Ovary (tissue), 9 donors: ENCODE measurements around the gene TUT7. TPM values are rescaled to one million over a fixed set of nuclear protein-coding genes. Genes with fewer than 3 reads are reported as not detected.

Experiments
- DNase-seq, 5 donors: peaks; one replicate each; pipeline ENCODE4 v3.0.0-alpha.2; 2019 to 2020
- H3K27ac ChIP-seq, 2 donors: fragments of 200-600 bp; one replicate each; pipeline versions ENCODE4 v1.5.1 to v1.8.0; 2019 to 2022
- H3K27me3 ChIP-seq: fragments of 200-600 bp; one replicate; pipeline ENCODE4 v1.8.0; 2022
- H3K36me3 ChIP-seq: fragments of 200-600 bp; sonication (generic); one replicate; pipeline ENCODE4 v1.5.1; 2019
- H3K4me1 ChIP-seq: one replicate; pipeline ENCODE4 v1.8.1; 2013; ENCODE audit warnings: mild to moderate bottlenecking, moderate library complexity; ENCODE audit not compliant: insufficient read depth
- H3K4me3 ChIP-seq: fragments of 200-600 bp; sonication (generic); one replicate; pipeline ENCODE4 v1.5.1; 2017
- H3K9me3 ChIP-seq, 2 donors: fragments of 200-600 bp in 1 of 2; sonication (generic) in 1 of 2; one replicate each; pipeline versions ENCODE4 v1.5.1 to v1.8.1; 2013 to 2019; ENCODE audit warnings: mild to moderate bottlenecking in 1 of 2, moderate library complexity in 1 of 2
- EP300 ChIP-seq: sonication (generic); formaldehyde crosslinking; IDR thresholded peaks from one replicate; pipeline ENCODE4 v1.6.1; 2017; ENCODE audit warnings: antibody characterized with exemption
- POLR2A ChIP-seq: fragments of 450-650 bp; IDR thresholded peaks from one replicate; pipeline ENCODE4 v1.6.1; 2017; ENCODE audit warnings: antibody characterized with exemption, mild to moderate bottlenecking, moderate library complexity
- WGBS, 3 donors: extraction: QIAGEN DNeasy Blood & Tissue Kit in 1 of 3; methylation state at CpG; one replicate each; pipeline versions ENCODE4 v1.1.5 to v1.1.7; 2013 to 2017; 5-methylcytosine and 5-hydroxymethylcytosine counted together
- intact Hi-C, 4 donors: fragments of 100-400 bp; cut with DNase I; formaldehyde crosslinking; loops; one replicate each; pipeline versions ENCODE4 v1.11.0 to v1.15.1; 2022 to 2023
- polyA plus RNA-seq, 2 donors: library from polyadenylated mRNA; stranded (reverse); fragments of 200-250 nt in 1 of 2; fragments of 350-450 nt in 1 of 2; fragmentation: Illumina TruSeq in 1 of 2; extraction: RNeasy Lipid Tissue Mini Kit (QIAGEN cat#74804) in 1 of 2; gene quantifications; one replicate each; pipeline ENCODE4 v1.2.3, GENCODE V29; 2013 to 2014
- total RNA-seq, 7 donors: library from RNA; depleted of rRNA in 2 of 7; stranded (reverse); fragments of >200 nt in 2 of 7; fragmentation: NEBNext Ultra II Directional in 3 of 7; extraction: Animal tissue kit (Norgen Biotek cat#: 25700) in 3 of 7; gene quantifications; one replicate each; pipeline versions ENCODE4 v1.1.0 to v1.2.4, GENCODE V29; 2016 to 2023
- TF ChIP-seq, protein P1 (sequence below), 3 donors: fragments of 450-650 bp in 2 of 3; fragments of 200-600 bp in 1 of 3; IDR thresholded peaks; one replicate each; pipeline versions ENCODE4 v1.5.1 to v1.8.0; 2016 to 2022; ENCODE audit warnings: antibody characterized with exemption in 3 of 3, mild to moderate bottlenecking in 1 of 3
- donor health status: DM: no; HTN: no; CAD: no; lungs with moderate emphysema.
- donor health status: DM: no; HTN: no; CAD: no.
- donor health status: Bipolar disorder and iron deficiency.
- donor health status: DM: yes; HTN: yes; CAD: no.
- donor health status: DM: no; HTN: no; CAD: no.
- donor health status: DM: yes; HTN: yes; CAD: no.

Gene TUT7
- total and polyA plus RNA-seq, 9 donors, result 10.5 to 30.0 (median 18.1) TPM

DNA sequence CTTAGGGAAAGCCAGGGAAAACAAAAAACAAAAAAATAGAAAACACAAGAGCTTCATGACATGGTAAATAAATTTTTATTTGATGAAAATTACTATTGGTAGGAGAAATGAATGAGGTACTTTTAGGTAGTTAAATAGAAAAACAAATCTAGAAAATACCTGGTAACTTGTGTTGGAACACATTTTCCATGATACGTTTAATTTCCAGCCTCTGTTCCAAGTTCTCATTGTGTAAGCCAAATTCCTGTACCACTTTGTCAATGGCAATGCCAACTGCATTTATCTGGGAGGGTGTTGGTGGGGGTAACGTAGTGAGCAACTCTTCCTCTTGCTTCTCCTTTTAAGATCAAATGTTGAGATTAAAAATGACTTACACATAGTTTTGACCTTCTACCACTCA is 9.4 kb downstream of the TUT7 start:
- Histone ChIP-seq H3K4me3 (no peak overlapping the region), H3K9me3 (no peaks in the 10 kb centered on the region), H3K27me3 (no peaks in the 10 kb centered on the region), H3K36me3 (no peaks in the 10 kb centered on the region), H3K4me1 (peaks cover 1% of the 10 kb centered on the region), H3K27ac (no peak overlapping the region)
- TF ChIP-seq POLR2A, result no peak
- no peak for TF ChIP-seq EP300
- TF ChIP-seq, protein P1, sequence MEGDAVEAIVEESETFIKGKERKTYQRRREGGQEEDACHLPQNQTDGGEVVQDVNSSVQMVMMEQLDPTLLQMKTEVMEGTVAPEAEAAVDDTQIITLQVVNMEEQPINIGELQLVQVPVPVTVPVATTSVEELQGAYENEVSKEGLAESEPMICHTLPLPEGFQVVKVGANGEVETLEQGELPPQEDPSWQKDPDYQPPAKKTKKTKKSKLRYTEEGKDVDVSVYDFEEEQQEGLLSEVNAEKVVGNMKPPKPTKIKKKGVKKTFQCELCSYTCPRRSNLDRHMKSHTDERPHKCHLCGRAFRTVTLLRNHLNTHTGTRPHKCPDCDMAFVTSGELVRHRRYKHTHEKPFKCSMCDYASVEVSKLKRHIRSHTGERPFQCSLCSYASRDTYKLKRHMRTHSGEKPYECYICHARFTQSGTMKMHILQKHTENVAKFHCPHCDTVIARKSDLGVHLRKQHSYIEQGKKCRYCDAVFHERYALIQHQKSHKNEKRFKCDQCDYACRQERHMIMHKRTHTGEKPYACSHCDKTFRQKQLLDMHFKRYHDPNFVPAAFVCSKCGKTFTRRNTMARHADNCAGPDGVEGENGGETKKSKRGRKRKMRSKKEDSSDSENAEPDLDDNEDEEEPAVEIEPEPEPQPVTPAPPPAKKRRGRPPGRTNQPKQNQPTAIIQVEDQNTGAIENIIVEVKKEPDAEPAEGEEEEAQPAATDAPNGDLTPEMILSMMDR (IDR thresholded peaks at IDR 0.05), result no peak
- DNase-seq, result no peak
- intact Hi-C loops, result no loop called here
- WGBS, 3 donors, result 92 to 96% (median 94%) methylated on average over 2 of the region's 2 CpGs

DNA sequence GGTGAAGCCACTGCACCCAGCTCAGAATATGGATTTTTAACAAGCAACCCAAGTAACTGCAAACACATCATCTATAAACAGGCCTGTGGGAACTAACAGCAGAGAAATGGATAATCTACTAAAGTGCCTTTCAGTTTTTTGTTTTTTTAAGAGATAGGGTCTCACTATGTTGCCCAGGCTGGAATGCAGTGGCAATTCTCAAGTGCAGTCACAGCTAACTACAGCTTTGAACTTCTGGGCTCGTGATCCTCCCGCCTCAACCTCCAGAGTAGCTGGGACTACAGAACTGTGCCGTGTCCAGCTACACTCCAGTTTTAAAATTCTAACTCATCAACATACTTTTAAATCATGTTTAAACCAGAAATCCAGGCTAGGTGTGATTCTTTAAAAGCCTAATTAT is 11.9 kb downstream of the TUT7 start:
- H3K27ac ChIP-seq, result no peak overlapping the region
- no peak for DNase-seq
- 96 to 97% (median 97%) methylated on average over 3 of the region's 3 CpGs for WGBS, 3 donors

GRCh38 chr9:86341007-86341491 is 13.2 kb downstream of the TUT7 start:
- H3K9me3 ChIP-seq, result no peaks in the 10 kb centered on the region
- TF ChIP-seq, protein P1 (IDR thresholded peaks at IDR 0.05), result no peak
- TF ChIP-seq EP300 (no peak), POLR2A (no peak)
- no peak overlapping the region for H3K27ac ChIP-seq
- intact Hi-C loops, result no loop called here
- H3K4me1 ChIP-seq, result no peaks in the 10 kb centered on the region
- no peaks in the 10 kb centered on the region for H3K27me3 ChIP-seq
- H3K4me3 ChIP-seq, result no peak overlapping the region
- DNase-seq, result no peak
- H3K36me3 ChIP-seq, result no peaks in the 10 kb centered on the region
- WGBS, 3 donors, result 86 to 92% (median 88%) methylated on average over 3 of the region's 3 CpGs

More for the DNA sequence above, 11.9 kb downstream of the TUT7 start:
- intact Hi-C loops, result no loop called here
- no peaks in the 10 kb centered on the region for H3K36me3 ChIP-seq
- H3K4me3 ChIP-seq, result no peak overlapping the region
- TF ChIP-seq POLR2A (no peak), EP300 (no peak)
- TF ChIP-seq, protein P1 (IDR thresholded peaks at IDR 0.05), result no peak
- H3K9me3 ChIP-seq, result no peaks in the 10 kb centered on the region
- no peaks in the 10 kb centered on the region for H3K4me1 ChIP-seq
- H3K27me3 ChIP-seq, result no peaks in the 10 kb centered on the region

GRCh38 chr9:86340356-86341006 is 13.7 kb downstream of the TUT7 start:
- Histone ChIP-seq H3K9me3 (no peaks in the 10 kb centered on the region), H3K4me3 (no peak overlapping the region), H3K4me1 (no peaks in the 10 kb centered on the region), H3K27me3 (no peaks in the 10 kb centered on the region), H3K36me3 (no peaks in the 10 kb centered on the region), H3K27ac (no peak overlapping the region)
- no peak for DNase-seq
- TF ChIP-seq, protein P1 (IDR thresholded peaks at IDR 0.05), result no peak
- TF ChIP-seq EP300 (no peak), POLR2A (no peak)
- WGBS, 3 donors, result 45 to 94% (median 90%) methylated on average over 1 of the region's 1 CpG
- intact Hi-C loops, result no loop called here
